ENCODE measurements around the gene OTOR. TPM values are rescaled to one million over a fixed set of nuclear protein-coding genes. Genes with fewer than 3 reads are reported as not detected.

OTOR gene
- total RNA-seq, 2 donors from 2014 or later, result not detected

GRCh38 chr20:16760431-16761304, 12.5 kb downstream of the OTOR start:
- Mint-ChIP-seq H3K27ac (no peak overlapping the region), H3K4me3 (no peak overlapping the region), H3K36me3 (ENCODE audit: low read depth) (no peaks in the 10 kb centered on the region)

DNA sequence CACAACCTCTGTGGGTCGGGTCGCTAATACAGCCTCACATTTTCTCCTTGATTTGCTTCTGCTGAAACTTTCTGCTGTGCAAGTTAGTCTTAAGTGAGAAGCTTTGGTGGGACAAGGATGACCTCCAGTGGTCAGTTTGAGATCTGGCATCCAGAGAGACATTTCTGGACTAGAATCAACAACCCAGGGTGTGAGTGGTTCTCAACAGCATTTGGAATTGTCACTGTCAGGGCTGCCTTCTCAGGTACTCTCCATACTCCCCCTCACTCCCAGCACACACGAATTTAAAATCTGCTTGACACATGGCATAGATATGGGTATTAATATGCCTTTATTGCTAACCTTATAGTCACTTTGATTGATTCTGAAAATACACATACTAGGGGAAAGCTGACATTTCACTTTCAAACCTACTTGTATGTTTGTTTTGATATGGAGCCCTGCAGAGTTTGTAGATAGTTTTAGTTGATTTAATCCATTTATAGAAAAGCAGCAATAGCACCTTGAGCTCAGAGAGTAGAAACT, 13.2 kb downstream of the OTOR start:
- Mint-ChIP-seq H3K4me1 (peaks cover 4% of the 10 kb centered on the region), H3K36me3 (ENCODE audit: low read depth) (no peaks in the 10 kb centered on the region), H3K27ac (no peak overlapping the region), H3K4me3 (no peak overlapping the region), H3K27me3 (peaks cover 68% of the 10 kb centered on the region)
- peak; percentile 73 for ATAC-seq
- peak in 1 of 3 donors; percentile 24 for DNase-seq
- no peaks in the 10 kb centered on the region for H3K9me3 ChIP-seq (ENCODE audit: control insufficient read depth, low read length, poor library complexity, severe bottlenecking)

More at GRCh38 chr20:16760431-16761304, 12.5 kb downstream of the OTOR start:
- no peak for DNase-seq
- peaks cover 61% of the 10 kb centered on the region for H3K27me3 Mint-ChIP-seq
- ATAC-seq, result peak; percentile 6
- H3K4me1 Mint-ChIP-seq, result peaks cover 4% of the 10 kb centered on the region
- no peaks in the 10 kb centered on the region for H3K9me3 ChIP-seq (ENCODE audit: control insufficient read depth, low read length, poor library complexity, severe bottlenecking)

DNA sequence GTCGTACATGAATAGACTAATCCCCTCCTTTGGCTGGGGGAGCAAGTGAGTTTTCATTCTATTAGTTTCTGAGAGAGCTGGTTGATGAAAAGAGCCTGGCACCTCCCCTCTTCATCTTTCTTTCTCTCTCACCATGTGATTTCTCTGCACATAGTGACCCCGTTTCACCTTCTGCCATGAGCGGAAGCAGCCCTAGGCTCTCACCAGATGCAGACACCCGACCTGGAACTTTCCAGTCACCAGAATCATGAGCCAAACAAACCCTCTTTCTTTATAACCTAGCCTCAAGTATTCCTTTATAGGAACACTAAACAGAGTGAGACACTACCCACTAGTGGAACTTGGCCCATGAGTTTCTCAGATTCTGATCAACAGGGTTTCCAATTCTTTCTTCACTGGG, 16.4 kb downstream of the OTOR start:
- ATAC-seq (no peak), DNase-seq (no peak)
- Mint-ChIP-seq H3K4me3 (no peak overlapping the region), H3K4me1 (peaks cover 4% of the 10 kb centered on the region), H3K27me3 (peaks cover 84% of the 10 kb centered on the region), H3K27ac (no peak overlapping the region), H3K36me3 (ENCODE audit: low read depth) (peaks cover 4% of the 10 kb centered on the region)
- no peaks in the 10 kb centered on the region for H3K9me3 ChIP-seq (ENCODE audit: control insufficient read depth, low read length, poor library complexity, severe bottlenecking)

GRCh38 chr20:16771213-16771612, 23.1 kb downstream of the OTOR start:
- H3K9me3 ChIP-seq (ENCODE audit: control insufficient read depth, low read length, poor library complexity, severe bottlenecking), result no peaks in the 10 kb centered on the region
- Mint-ChIP-seq H3K36me3 (ENCODE audit: low read depth) (peaks cover 4% of the 10 kb centered on the region), H3K27me3 (peaks cover 30% of the 10 kb centered on the region), H3K4me3 (no peak overlapping the region), H3K27ac (no peak overlapping the region), H3K4me1 (no peaks in the 10 kb centered on the region)
- ATAC-seq (no peak), DNase-seq (no peak)

- no peak overlapping the region for H3K27ac Mint-ChIP-seq
- H3K4me1 Mint-ChIP-seq, result no peaks in the 10 kb centered on the region
- DNase-seq (no peak), ATAC-seq (no peak)
- no peak overlapping the region for H3K4me3 Mint-ChIP-seq
- H3K36me3 Mint-ChIP-seq (ENCODE audit: low read depth), result no peaks in the 10 kb centered on the region
- no peaks in the 10 kb centered on the region for H3K27me3 Mint-ChIP-seq
- H3K9me3 ChIP-seq (ENCODE audit: control insufficient read depth, low read length, poor library complexity, severe bottlenecking), result no peaks in the 10 kb centered on the region
Measured at GRCh38 chr20:16775961-16776360, 27.8 kb downstream of the OTOR start.

GRCh38 chr20:16777126-16777525, 29.0 kb downstream of the OTOR start:
- H3K4me3 Mint-ChIP-seq, result no peak overlapping the region
- no peak overlapping the region for H3K27ac Mint-ChIP-seq
- DNase-seq (no peak), ATAC-seq (no peak)
- H3K4me1 Mint-ChIP-seq, result no peaks in the 10 kb centered on the region
- H3K9me3 ChIP-seq (ENCODE audit: control insufficient read depth, low read length, poor library complexity, severe bottlenecking), result no peaks in the 10 kb centered on the region
- no peaks in the 10 kb centered on the region for H3K36me3 Mint-ChIP-seq (ENCODE audit: low read depth)
- H3K27me3 Mint-ChIP-seq, result no peaks in the 10 kb centered on the region

DNA sequence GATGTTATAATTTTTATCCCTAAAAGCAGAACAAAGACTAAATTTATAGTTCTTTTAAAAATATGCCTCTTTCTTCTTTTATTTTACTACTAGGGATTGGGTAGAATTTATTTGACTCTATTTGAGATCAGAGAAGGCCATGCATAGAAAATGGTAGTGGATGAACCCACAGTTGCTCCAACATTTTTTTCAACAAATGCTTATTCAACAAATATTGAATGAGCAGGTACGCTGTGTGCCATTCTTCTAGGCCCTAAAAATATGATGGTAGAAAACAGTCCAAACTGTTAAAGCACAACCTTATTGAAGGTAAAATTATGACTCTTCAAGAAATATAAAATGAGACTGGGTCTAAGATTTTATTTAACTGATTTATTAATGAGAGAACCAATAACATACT, 30.0 kb downstream of the OTOR start:
- H3K27ac Mint-ChIP-seq, result no peak overlapping the region
- H3K36me3 Mint-ChIP-seq (ENCODE audit: low read depth), result no peaks in the 10 kb centered on the region
- H3K4me3 Mint-ChIP-seq, result no peak overlapping the region
- ATAC-seq (no peak), DNase-seq (no peak)
- H3K9me3 ChIP-seq (ENCODE audit: control insufficient read depth, low read length, poor library complexity, severe bottlenecking), result no peaks in the 10 kb centered on the region
- no peaks in the 10 kb centered on the region for H3K4me1 Mint-ChIP-seq
- no peaks in the 10 kb centered on the region for H3K27me3 Mint-ChIP-seq

- ATAC-seq, result no peak
- no peaks in the 10 kb centered on the region for H3K36me3 Mint-ChIP-seq (ENCODE audit: low read depth)
Measured at GRCh38 chr20:16781496-16781895, 33.3 kb downstream of the OTOR start.

GRCh38 chr20:16785226-16785625, 37.1 kb downstream of the OTOR start:
- H3K27me3 Mint-ChIP-seq, result peaks cover 11% of the 10 kb centered on the region
- H3K9me3 ChIP-seq (ENCODE audit: control insufficient read depth, low read length, poor library complexity, severe bottlenecking), result no peaks in the 10 kb centered on the region
- DNase-seq, result no peak
- no peak for ATAC-seq
- H3K27ac Mint-ChIP-seq, result no peak overlapping the region
- no peaks in the 10 kb centered on the region for H3K4me1 Mint-ChIP-seq
- H3K36me3 Mint-ChIP-seq (ENCODE audit: low read depth), result no peaks in the 10 kb centered on the region
- H3K4me3 Mint-ChIP-seq, result no peak overlapping the region

More at GRCh38 chr20:16781496-16781895, 33.3 kb downstream of the OTOR start:
- no peak overlapping the region for H3K4me3 Mint-ChIP-seq
- no peak overlapping the region for H3K27ac Mint-ChIP-seq
- no peak for DNase-seq
- H3K27me3 Mint-ChIP-seq, result peaks cover 11% of the 10 kb centered on the region
- no peaks in the 10 kb centered on the region for H3K4me1 Mint-ChIP-seq
- no peaks in the 10 kb centered on the region for H3K9me3 ChIP-seq (ENCODE audit: control insufficient read depth, low read length, poor library complexity, severe bottlenecking)

Other genes with a start within 250 kb of the OTOR start
- gene KIF16B, start 174.9 kb upstream of the OTOR start, total RNA-seq, result 10 to 100 TPM; 11.1 to 12.0 TPM
- 10 to 100 TPM; 44.5 to 45.3 TPM for gene SNRPB2, start 18.3 kb upstream of the OTOR start, total RNA-seq

Data from T-helper 17 cell (primary cell).